ENCODE results near the gene TMEM132C.

- no peak for TF ChIP-seq CTCF (IDR thresholded peaks at IDR 0.05)
- TF ChIP-seq EZH2 (IDR thresholded peaks at IDR 0.05; ENCODE audit: borderline replicate concordance, insufficient read depth, low read depth, low read length, poor library complexity, severe bottlenecking): no peak
Observed at GRCh38 chr12:128657378-128657777, 390.4 kb downstream of the TMEM132C start.

Data from B cell (primary cell).